Lower leg skin (tissue), 4 donors: ENCODE data around the gene ABCA7. TPM values are rescaled to one million over a fixed set of nuclear protein-coding genes. Genes with fewer than 3 reads are reported as not detected.
A peak's percentile ranks its signal among the peaks of the same experiment; 100 is the strongest.

Experiments
- DNase-seq, 2 donors: peaks; one replicate each; pipeline ENCODE4 v3.0.0-alpha.2; 2019; ENCODE audit warnings: low spot score in 2 of 2
- H3K4me3 ChIP-seq: fragments of 200-600 bp; sonication (generic); 2 replicates; pipeline ENCODE4 v1.5.1; 2017; ENCODE audit warnings: mild to moderate bottlenecking, low read depth; ENCODE audit not compliant: poor library complexity, severe bottlenecking
- CTCF ChIP-seq, 3 donors: fragments of 450-650 bp; IDR thresholded peaks; one replicate each; pipeline ENCODE4 v1.5.1; 2016; ENCODE audit warnings: antibody characterized with exemption in 3 of 3, mild to moderate bottlenecking in 3 of 3, moderate library complexity in 2 of 3
- POLR2A ChIP-seq, 2 donors: fragments of 450-650 bp; IDR thresholded peaks; one replicate each; pipeline ENCODE4 v1.6.1; 2016 to 2017; ENCODE audit warnings: antibody characterized with exemption in 2 of 2, mild to moderate bottlenecking in 1 of 2, moderate library complexity in 1 of 2
- WGBS, 2 donors: methylation state at CpG; one replicate each; pipeline ENCODE4 v1.1.5; 2018; 5-methylcytosine and 5-hydroxymethylcytosine counted together
- intact Hi-C: fragments of 100-400 bp; cut with DNase I; formaldehyde crosslinking; loops from one replicate; pipeline ENCODE4 v1.15.0; 2023; ENCODE audit warnings: low total_unique reads
- total RNA-seq, 4 donors: library from RNA; depleted of rRNA; stranded (reverse); fragments of >200 nt; gene quantifications; one replicate each; pipeline ENCODE4 v1.1.0, GENCODE V29; 2016

The ABCA7 gene
- 10 to 100 TPM; 30.3 to 39.8 (median 33.5) TPM for total RNA-seq

GRCh38 chr19:1039646-1040475 lies at the start of gene ABCA7:
Gene ABCA7, plus strand, starts transcription at chr19:1040107. Its CDS starts 1,255 bp downstream, at chr19:1041362.
- peak within 1 kb of the TSS; percentile 31 for H3K4me3 ChIP-seq
- WGBS, 2 donors: 1 to 3% methylated on average over 41 to 54 of the region's 56 CpGs
- intact Hi-C loops: no loop called here
- DNase-seq: peak; percentile 96 to 99
- TF ChIP-seq CTCF (IDR thresholded peaks at IDR 0.05) (no peak), POLR2A (IDR thresholded peaks at IDR 0.05) (no peak)

GRCh38 chr19:990119-990571 lies 49.8 kb upstream of the ABCA7 start:
- DNase-seq: no peak
- intact Hi-C loops: no loop called here
- no peak for TF ChIP-seq CTCF (IDR thresholded peaks at IDR 0.05)
- H3K4me3 ChIP-seq: no peak overlapping the region
- 81 to 84% methylated on average over 8 to 26 of the region's 27 CpGs for WGBS, 2 donors

GRCh38 chr19:990746-991145 lies 49.2 kb upstream of the ABCA7 start:
- intact Hi-C loops: no loop called here

GRCh38 chr19:991174-991931 lies 48.6 kb upstream of the ABCA7 start:
- intact Hi-C loops: no loop called here
- DNase-seq: no peak
- H3K4me3 ChIP-seq: no peak overlapping the region
- 77 to 92% methylated on average over 5 to 11 of the region's 47 CpGs for WGBS, 2 donors
- TF ChIP-seq POLR2A (IDR thresholded peaks at IDR 0.05): no peak
- TF ChIP-seq CTCF (IDR thresholded peaks at IDR 0.05): no peak

More at GRCh38 chr19:990746-991145, 49.2 kb upstream of the ABCA7 start:
- 88% methylated on average over 15 to 23 of the region's 23 CpGs for WGBS, 2 donors
- no peak overlapping the region for H3K4me3 ChIP-seq
- TF ChIP-seq POLR2A (IDR thresholded peaks at IDR 0.05) (no peak), CTCF (IDR thresholded peaks at IDR 0.05) (no peak)
- no peak for DNase-seq

- WGBS, 2 donors: 93% methylated on average over 25 to 41 of the region's 42 CpGs
- H3K4me3 ChIP-seq: no peak overlapping the region
- no peak for TF ChIP-seq POLR2A (IDR thresholded peaks at IDR 0.05)
- no peak for TF ChIP-seq CTCF (IDR thresholded peaks at IDR 0.05)
- intact Hi-C loops: no loop called here
- no peak for DNase-seq
Measured at GRCh38 chr19:991932-992669, 47.8 kb upstream of the ABCA7 start.
